Retina (tissue), 1 donor: ENCODE measurements around the gene SUSD4.

Experiments
- DNase-seq: peaks from one replicate; pipeline ENCODE4 v3.0.0-alpha.2; 2016

Gene SUSD4

DNA sequence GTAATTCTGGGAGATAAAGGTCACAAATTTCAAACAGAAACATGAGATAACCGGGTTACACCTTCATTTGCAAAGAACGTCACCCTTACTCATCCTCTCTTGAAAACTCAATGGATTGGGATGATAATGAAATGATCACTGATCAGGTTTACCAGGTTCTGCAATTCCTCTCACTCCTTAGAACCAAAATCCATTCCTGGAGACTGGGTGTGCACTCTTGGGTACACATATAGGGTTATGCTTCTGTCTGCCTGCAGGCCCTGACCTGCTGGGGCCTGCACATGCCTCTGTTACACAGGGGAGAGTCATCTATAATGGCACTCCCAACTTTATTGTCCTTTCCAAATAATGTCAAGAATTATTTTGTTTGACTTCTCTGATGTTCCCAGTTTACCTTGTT is 8.3 kb downstream of the SUSD4 start:
- DNase-seq = no peak

DNA sequence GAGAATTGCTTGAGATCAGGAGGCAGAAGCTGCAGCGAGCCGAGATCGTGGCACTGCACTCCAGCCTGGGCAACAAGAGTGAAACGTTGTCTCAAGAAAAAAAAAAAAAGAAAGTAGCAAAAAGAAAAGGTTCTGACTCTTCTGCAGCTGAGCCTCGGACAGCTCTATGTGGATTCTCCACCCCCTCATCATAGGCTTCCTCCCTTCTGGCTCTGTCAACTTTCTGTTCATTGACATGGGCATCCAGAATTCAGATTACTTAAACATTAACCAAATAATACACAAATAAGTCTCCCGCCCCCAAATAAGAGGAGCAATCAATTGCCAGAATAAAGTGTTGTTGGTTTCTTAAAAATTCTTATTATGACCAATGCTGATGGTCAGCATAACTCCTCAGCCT is 10.0 kb downstream of the SUSD4 start:
- DNase-seq = no peak

DNA sequence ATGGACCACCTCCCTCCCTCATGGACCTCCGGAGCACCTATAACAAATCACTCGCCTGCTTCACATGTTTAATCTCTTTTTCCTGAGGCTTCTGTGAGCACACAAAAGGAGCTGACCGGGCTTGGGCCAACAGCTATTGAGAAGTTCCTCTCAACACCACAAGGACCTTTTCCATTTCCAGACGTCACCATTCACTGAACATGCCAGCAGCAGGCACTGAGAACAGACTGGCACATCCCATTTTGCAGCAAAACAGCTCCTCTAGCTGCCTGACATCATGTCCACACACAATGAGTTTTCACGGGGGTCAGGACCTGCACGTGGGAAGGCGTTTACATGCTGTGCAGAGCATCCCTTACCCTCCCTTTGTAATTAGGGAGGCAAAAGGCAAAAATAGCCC is 11.0 kb downstream of the SUSD4 start:
- DNase-seq = no peak

DNA sequence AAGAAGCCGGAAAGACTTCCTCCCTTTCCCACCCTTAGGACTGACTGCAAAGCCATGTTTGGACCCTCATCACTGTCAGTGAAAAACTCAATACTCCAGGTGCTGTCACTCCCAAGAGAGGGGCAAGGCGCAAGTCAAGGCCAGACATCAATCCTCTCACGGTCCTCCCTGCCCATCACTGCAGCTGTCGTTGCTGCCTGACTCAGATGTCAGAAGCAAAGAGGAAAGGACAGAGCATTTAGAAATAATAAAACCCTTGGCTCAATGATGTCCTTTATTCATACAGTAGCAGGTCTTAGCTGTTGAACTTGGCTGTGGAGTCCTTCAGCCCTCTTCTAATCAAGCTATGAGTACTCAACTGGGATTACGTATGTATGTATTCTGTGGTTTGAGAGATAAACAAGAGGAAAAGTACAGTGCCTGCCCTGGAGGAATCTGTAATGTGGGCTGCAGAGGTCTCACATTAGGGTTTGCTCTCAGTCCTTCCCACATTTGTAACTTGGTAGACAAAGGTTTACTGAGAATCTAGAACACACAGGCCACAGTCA is 13.5 kb downstream of the SUSD4 start:
- DNase-seq = no peak

DNA sequence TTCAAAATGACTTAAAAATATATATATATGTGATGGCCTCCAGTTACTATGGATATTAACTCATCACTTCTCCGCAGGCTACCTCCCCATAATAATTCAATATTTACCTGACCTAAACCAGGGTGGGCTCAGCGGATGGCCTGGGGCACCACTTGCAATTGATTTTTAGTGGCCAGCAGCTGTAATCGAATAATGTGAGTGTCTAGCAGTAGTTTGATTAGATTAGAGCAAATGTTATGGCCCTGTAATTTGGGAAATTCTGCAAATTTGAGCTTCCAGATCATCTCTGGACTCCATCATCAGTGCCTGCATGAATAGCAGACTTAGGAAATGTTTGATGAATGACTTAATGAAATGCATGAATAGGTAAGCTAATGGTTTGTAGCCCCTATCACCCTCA is 14.7 kb downstream of the SUSD4 start:
- no peak for DNase-seq

DNA sequence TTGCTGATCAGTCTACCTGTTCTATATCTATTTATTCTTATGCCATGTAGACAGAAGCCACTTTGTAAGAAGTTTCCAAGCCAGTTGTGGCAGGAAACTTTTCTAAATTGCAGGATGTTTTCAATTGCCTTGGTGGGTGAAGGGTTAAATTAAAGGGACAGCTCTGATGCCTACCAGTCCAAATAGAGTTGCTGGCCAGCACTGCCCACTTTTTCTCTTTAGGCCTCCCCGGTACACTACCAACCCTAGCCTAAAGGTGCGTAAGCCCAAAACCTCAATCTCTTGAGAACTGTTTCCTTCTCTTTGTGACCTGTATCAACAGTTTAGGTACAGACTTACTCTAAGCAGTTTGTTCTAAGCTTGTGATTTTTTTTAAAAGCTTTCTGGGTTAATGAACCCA is 15.5 kb downstream of the SUSD4 start:
- DNase-seq = no peak

DNA sequence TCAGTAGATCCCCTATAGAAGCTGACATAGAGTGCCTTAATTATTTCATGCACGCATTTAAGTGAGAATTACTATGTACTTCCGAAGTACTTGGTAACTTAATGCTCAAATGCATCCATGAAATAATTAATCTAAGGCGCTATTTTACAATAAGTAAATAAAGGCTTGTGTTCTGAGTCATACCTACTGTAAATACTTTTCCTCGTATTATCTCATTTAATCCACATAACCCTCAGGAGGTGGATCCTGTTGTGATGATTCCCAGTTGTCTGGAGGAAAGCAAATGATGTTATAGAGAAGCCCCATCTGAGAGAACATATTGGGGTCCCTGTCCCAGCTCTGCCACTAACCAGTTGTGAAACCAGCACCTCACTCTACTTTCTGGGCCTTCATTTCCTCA is 16.4 kb downstream of the SUSD4 start:
- DNase-seq = no peak

DNA sequence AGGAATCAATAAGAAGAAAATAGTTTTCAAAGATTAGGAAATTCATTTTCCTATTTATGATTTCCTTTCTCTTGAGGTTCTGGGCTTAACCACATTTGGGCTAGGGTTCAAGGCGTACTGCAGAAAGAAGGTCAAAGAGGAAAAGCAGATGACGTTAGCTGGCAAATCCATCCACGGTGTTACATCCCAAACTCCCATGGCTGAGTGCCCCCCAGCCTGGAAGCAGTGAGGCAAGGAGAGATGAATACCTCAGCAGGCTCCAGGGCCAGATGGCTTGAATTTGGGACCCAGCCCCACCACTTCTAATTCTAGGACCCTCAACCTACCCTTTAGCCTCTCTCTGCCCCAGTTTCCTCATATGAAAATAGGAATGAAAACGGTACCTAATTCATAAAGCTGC is 17.7 kb downstream of the SUSD4 start:
- DNase-seq = no peak

DNA sequence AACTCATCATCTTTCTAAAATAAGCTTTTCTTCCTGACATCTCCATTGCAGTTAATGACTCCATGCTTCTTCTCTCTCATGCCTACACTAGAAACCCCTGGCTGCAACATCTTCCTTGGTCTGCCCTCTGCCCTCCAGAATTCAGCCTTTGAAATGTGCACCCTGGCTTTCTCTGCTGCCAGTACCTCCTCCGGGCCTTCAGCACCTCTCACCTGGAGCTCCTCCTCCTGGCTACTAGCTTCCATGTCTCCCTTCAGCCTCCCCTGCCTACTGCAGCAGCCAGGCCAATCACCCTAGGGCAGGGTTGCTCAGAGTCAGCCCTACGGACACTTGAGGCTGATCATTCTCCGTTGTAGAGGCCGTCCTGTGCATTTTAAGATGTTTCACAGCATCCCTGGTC is 18.3 kb downstream of the SUSD4 start:
- no peak for DNase-seq

DNA sequence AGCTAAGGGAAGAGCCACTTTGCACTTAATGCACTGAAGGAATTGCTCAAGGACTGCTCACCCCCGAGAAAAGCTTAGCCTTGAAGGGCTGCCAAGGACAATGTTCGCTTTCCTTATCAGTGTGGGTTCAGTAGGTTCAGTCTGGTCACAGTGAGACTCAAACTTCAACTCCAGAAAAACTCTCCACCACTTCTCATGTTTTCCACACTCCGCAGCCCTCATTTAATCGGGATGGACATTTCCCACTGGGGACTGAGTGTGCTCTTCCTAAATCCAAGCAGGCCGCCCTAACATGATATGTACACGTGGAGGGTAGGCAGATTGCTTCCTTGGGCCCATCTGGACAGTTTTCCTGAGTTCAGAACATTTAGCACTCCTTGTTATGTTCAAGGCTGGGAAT is 19.5 kb downstream of the SUSD4 start:
- DNase-seq = no peak

DNA sequence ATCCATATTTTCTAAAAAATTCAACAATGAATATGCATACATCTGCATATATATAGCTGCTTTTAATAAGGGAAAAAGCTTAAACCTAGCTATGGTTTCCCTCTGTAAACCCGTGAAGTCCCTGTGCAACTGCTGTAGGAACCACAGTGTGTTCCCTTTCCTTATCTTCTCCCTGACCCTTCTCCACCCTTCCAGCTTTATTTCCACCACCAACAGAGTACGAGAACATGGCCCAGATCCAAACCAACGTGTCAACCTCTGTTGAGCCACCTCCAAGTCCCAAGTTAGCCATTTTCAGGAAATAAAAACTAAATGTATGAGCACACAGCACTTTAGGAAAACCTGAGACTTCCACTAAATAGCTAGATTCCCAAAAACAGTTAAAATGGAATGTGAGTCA is 20.3 kb downstream of the SUSD4 start:
- DNase-seq = no peak

DNA sequence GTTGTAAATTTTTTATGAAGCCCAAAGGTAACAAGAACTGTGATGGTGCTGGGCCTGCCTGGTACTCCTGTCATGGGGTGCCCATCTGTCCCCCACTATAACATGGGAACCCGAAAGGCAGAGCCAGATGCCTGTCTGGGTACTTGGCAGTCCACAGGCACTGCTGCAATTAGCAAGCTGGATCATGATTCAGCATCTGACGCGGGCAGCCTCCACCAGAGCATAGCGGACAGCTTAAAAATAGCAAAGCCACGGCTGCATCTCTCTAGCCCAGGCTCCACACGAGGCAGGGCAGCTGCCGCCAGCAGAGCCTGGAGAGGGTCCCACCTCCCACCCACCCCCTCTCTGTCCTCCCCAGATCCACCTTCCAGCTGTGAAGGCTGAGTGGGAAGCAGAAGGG is 22.9 kb downstream of the SUSD4 start:
- DNase-seq = no peak

DNA sequence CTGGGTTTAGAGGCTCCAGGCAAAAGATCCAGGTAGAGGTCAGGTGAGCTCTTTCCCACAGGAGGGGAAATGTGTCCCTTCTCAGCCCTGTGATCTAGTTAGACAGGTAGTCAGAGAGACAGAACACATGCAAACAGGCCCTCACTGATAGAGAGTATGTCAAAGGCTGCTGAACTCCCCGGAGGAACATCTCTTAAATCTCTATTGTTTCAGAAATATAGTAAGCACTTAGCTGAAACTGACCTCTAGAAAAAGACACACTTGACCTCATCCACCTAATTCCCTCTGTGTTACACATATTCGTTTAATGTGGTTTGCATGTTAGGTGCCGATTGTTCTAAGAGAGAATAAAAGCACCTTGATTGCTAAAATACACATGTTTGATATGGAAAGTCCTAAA is 23.3 kb downstream of the SUSD4 start:
- DNase-seq = no peak

DNA sequence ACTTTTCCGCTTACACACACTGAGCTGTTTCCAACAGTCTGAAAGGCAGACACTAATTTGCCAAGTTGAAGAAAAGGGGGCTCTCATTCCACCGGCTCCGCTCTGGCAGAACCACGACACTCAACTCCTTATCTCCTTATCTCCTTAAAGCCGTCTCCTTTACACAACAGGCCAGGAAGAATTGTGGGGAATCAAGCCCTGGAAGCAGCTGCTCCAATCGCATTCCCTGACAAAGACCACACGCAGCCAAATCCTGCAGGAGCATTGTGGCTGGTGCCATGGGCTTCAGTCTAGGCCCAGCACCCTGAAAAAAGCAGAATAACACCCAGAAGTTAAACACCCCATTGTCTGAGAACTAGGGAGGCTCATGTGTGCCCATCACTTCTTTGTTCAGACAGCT is 24.1 kb downstream of the SUSD4 start:
- DNase-seq = no peak

DNA sequence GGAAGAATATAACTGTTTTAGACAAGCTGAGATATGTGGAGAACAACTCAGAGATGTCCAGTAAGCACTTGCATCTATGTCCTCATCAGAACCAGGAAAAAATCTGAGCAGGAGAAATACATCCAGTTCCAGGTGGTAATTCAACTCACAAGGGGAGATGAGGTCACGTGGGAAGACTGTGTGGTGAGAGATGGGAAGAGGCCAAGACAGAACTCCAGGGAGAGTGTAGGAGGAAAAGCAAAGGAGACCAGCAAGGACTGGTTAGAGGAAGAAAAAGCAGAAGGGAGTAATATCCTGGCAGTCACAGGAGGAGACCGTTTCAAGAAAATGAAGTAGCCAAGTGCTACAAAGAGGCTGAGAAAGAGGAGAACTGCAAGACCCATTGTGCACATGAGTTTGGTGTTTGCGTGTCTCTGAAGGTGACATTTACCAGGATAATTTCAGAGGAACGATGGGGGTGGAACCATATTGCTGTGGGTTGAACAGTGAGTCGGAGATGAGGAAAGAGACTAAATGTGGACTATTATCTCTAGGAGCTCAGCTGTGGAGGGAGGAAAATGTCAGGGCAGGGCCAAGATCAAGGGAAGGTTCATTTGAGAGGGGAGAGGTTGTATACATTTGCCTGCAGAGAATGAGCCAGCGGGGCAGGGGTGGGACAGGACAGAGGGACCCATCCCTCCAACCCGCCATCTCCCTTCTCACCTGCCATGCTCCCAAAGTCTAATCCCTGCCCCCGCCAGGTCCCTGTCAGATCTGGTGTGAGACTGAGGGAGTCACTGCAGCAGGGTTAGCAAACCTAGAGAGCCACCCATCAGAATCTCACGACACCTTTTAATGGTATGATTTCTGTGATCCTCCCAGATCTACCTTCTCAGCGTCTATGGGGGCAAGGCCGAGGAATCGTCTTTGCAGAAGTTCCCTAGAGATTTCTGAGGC is 24.9 kb downstream of the SUSD4 start:
- no peak for DNase-seq

DNA sequence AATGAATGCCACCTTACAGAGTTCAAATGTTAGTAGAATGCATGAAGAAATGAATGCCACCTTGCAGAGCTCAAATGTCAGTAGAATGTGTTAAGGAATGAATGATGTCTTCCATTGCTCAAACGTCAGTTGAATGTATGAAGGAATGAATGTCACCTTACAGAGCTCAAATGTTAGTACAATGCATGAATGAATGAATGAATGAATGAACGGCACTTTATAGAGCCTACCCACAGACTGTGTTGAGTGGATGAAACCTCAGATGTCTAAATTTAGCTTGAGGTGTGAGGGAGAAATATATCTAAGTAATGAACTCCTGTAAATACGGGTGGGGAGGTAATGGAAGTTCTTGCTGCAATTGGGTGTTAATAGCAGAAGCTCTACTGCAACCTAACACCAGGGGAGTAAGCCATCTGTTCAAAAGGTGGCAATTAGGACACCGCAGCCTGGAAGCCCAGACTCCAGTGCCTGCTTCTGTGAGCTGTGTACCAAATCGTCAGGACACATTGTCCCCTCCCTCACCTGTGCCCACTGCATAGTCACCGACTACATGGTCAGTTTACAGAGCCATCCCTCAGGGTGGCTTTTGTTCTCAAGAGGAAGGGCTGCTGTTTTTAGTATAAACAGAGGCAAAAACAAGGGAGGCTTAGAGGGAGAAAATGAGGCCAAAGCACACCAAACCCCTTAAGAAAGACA is 26.7 kb downstream of the SUSD4 start:
- no peak for DNase-seq

DNA sequence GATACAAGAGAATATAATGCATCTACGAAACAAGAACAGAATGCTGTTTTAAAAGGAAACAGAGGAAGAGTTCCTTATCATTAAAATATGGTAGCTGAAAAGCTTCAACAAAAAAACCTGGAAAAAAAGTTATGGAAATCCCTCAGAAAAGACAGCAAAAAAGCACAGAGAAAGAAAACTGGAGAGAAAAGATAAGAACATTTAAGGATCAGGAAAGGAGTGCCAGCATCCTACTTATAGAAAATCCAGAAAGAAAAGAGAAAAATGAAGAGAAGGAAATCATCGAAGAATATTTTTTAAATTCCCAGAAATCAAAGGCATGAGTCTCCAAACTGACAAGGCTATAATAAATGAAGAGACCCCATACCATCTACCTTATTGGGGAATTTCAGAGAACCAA is 29.8 kb downstream of the SUSD4 start:
- DNase-seq = no peak

DNA sequence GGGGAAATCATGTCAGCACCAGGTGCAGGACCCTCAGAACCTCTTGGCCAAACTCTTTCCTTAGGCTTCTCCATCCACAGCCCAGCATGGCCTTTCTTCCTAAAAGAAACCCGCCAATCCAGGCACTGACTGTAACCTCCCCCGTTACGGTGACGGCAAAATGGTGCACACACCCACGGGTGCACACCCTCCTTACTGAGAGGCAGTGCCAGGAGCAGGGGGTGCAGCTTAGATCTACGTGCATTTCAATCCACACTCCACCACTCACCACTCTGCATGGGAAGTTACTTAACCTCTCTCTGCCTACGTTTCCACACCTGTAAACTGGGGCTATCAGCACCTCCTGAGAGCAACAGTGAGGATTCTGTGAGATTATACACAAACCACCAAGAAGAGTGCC is 31.0 kb downstream of the SUSD4 start:
- DNase-seq = no peak

DNA sequence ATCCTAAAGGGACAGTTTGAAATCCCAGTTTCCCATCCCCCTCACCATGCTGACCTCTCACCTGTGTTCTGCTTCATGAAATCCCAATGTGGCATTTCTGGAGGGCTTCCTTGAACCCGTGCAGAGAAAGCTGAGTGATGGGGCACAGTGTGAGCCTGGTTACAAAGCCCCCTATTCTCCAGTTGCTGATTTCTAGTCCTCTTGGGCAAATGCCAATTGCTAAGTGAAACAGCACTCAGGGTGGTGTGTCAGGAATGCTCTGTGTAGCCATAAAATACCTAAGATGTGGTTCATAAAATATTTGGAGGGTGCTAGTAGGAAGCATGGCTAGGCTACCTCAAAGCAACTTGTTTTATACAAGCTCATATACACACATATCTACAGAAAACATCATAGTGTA is 32.0 kb downstream of the SUSD4 start:
- DNase-seq = no peak

DNA sequence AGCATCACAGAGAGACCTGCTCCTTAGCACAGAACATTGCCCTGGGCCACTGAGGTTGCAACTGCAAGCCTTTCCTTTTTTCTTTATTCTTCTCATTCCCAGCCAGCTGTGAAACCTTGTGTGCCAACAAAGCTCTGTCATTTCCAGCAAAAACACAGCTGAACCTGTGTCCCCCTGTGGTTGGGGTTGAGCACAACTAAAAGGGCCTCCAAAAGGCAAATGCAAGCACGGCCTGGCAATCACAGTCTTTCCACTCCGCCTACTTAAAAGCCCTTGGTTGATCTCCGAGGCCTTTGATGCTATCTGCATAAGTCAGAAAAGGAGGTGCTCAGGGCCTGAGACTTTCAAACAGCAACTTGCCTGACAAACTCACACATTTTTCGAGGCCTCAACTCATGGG is 32.7 kb downstream of the SUSD4 start:
- no peak for DNase-seq

DNA sequence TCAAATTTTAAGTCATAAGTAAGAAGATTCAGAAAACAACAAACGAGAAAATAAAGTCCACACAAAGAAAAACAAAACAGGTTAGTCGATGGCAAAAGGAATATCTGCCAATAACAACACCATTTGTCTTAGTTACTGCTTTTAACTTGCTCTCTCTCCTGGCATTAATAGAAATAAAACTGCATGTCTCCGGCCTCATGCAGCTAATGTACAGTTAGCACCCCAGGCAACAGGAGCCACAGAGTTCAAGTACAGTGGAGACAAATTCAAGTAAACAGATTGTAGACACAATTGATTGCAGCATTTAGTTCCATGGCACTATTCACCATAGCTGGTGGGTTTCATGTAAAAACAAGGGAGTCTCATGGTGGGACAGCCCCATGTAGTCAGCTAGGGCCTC is 33.5 kb downstream of the SUSD4 start:
- no peak for DNase-seq

DNA sequence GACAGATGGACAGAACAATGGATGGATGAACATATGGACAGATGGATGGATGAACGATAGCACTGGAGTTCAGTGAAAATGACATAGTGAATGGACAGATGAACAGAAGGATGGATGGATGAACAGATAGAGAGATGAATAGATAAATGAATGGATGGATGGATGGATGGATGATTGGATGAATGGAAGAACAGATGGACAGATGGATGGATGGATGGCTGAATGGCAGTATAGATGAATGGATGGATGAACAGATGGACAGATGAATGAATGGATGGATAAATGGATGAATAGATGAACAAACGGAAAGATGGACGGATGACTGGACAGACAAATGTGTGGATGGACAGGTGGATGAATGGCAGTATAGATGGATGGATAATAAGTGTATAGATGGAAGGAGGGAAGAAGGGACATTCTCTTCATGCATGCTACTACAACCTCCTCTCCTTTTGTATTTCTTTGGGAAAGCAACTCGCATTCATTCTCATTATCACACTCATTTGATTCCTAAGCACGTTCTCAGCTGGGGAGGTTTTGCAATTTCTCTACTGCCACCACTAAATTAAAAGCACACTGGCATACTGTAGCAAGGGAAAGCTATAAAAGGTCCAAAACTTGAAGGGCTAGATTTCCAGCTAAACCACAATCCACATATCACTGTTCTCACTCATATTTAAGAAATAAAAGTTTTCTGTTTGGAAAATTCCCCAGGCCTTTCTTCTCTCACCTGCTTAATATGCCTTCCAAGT is 34.1 kb downstream of the SUSD4 start:
- no peak for DNase-seq

DNA sequence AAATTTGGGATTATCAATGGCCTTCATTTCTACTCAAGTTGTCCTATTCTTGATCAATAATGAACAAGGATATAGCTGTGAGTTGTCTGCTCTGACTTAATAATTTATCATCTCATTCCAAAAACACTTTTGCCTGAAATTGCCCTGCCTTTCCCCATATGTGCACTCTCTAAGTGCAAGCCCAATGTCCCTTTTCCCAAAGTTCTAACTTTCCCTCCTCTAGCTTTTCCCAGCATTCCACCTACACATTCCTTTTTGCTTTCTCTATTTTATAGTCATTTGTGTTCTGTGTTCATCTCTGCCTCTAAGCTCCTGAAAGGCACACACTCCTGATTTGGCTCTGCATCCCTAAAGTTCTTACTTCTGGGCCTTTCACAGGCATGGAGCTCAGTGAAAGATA is 34.7 kb downstream of the SUSD4 start:
- DNase-seq = no peak

DNA sequence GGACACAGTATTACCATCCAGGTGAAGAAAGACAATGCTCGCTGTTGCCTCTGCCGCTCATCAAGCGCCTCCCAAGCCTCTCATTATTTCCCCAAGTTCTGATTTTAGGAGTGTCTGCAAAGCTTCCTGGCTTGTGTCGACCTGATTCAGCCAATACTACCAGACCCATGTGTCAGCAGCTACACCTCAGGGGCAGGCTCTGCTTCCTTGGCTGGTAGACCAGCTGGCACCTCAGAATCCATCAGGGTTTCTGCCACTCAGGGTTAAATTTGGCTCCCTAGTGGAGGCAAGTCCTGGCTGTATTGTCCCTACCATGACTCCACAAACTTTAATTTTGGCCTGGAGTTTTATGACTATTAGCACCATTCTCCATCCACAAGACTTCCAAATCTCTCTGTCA is 35.4 kb downstream of the SUSD4 start:
- no peak for DNase-seq
